ENCODE data around the gene ODAD3.

Gene ODAD3

GRCh38 chr19:11375143-11375948 is 59.6 kb downstream of the ODAD3 start:
- no peak for DNase-seq (ENCODE audit: low read depth)

DNA sequence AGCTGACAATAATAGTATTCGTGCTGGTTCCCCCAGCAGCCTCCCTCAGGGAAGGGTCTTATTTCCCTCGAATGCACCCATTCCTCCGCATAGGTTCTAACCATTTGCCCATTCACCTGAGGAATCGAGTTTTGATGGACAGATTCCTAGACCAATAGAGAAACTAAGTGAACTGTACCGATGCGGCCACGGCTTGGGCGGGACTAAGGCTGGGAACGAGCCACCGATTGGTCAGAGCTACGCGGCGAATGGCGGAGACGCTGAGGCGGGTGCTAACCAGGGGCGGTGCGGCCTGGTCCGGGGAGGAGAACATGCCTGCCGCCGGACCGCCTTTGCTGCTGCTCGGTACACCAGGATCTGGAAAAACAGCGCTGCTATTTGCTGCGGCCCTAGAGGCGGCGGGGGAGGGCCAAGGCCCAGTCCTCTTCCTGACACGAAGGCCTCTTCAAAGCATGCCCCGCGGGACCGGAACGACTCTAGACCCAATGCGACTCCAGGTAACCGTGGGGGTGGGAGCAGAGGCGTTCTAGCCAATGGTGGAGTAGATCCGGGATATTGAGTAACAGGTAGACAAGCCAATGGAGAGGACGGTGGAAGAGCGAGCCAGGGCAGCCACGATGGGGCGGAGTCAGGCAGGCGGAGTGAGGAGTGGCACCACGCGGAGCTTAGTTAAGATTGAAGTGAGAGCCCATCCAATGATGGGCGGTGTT is 60.3 kb downstream of the ODAD3 start, which contains the start of gene SWSAP1:
Gene SWSAP1, plus strand, starts transcription at position 234 of the 710 bp plus-strand sequence. Its CDS starts 15 bp downstream, at position 249.
- peak; percentile 93 for DNase-seq (ENCODE audit: low read depth)

DNA sequence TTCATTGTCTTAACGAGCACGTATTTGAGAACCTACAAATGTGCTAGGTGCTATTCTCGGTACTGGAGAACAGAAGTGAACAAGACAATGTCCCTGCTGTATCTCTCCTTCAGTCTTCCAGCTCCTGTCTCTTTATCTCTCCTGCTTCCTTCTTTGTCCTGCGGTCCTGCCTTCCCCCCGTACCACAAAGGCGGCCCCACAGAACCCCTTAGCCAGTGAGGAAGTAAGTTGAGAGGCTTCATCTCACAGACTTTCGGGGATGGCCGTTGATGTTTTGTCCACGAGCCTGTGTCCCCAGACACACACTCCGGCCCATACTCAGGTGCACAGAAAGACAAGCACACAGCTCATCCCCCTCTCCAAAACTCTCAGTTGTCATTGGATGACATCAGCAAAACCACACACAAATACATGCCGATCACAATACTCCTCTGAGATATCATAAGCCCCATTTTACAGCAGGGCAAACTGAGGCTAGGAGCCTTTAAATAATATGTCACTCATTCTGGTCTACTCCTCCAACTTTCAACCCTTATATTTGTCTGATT is 61.0 kb downstream of the ODAD3 start:
- DNase-seq (ENCODE audit: low read depth), result no peak

- DNase-seq (ENCODE audit: low read depth), result no peak
Measured at GRCh38 chr19:11373166-11373884, 61.6 kb downstream of the ODAD3 start.

- no peak for DNase-seq (ENCODE audit: low read depth)
Measured at GRCh38 chr19:11370744-11371143, 64.2 kb downstream of the ODAD3 start.

All from stimulated activated CD8-positive, alpha-beta memory T cell treated with anti-CD3 and anti-CD28 coated beads, Interleukin-12 subunit alpha, Interleukin-12 subunit beta, amount 100 ng/mL, for 4 hours (primary cell).